HEK293 (cell line): ENCODE data around the gene RYR2.

ENCODE experiments used
- SCRT1 ChIP-seq: fragments of 450-650 bp; formaldehyde crosslinking; IDR thresholded peaks from 2 replicates; pipeline ENCODE4 v1.5.1; 2016; ENCODE audit warnings: missing biosample characterization, missing genetic modification characterization, borderline replicate concordance
- SETDB1 ChIP-seq: IDR thresholded peaks from one replicate; pipeline ENCODE4 v1.6.1; 2017; ENCODE audit warnings: mild to moderate bottlenecking, low read length, moderate library complexity, mixed read lengths; ENCODE audit not compliant: insufficient read length
- ZFP3 ChIP-seq: fragments of 450-650 bp; formaldehyde crosslinking; IDR thresholded peaks from 2 replicates; pipeline ENCODE4 v1.5.1; 2016; ENCODE audit warnings: low read depth, missing biosample characterization, missing genetic modification characterization
- ZNF132 ChIP-seq: fragments of 450-650 bp; formaldehyde crosslinking; IDR thresholded peaks from 2 replicates; pipeline ENCODE4 v1.5.1; 2017; ENCODE audit warnings: missing biosample characterization, missing genetic modification characterization, borderline replicate concordance
- ZNF133 ChIP-seq: fragments of 450-650 bp; formaldehyde crosslinking; IDR thresholded peaks from 2 replicates; pipeline ENCODE4 v1.5.1; 2016; ENCODE audit warnings: missing biosample characterization, missing genetic modification characterization
- ZNF169 ChIP-seq: fragments of 450-650 bp; formaldehyde crosslinking; IDR thresholded peaks from 2 replicates; pipeline ENCODE4 v1.5.1; 2016; ENCODE audit warnings: missing biosample characterization, missing genetic modification characterization
- ZNF610 ChIP-seq: fragments of 450-650 bp; formaldehyde crosslinking; IDR thresholded peaks from 2 replicates; pipeline ENCODE4 v1.5.1; 2016; ENCODE audit warnings: missing biosample characterization, missing genetic modification characterization, borderline replicate concordance
- ZNF843 ChIP-seq: fragments of 450-650 bp; formaldehyde crosslinking; IDR thresholded peaks from 2 replicates; pipeline ENCODE4 v1.5.1; 2016; ENCODE audit warnings: missing biosample characterization, missing genetic modification characterization
- TF ChIP-seq, protein P1 (sequence below): fragments of 450-650 bp; formaldehyde crosslinking; IDR thresholded peaks from 2 replicates; pipeline ENCODE4 v1.5.1; 2016; ENCODE audit warnings: missing biosample characterization, missing genetic modification characterization
- TF ChIP-seq, protein P2 (sequence below): fragments of 450-650 bp; formaldehyde crosslinking; IDR thresholded peaks from 2 replicates; pipeline ENCODE4 v1.5.1; 2016; ENCODE audit warnings: missing biosample characterization, missing genetic modification characterization, low read depth

DNA sequence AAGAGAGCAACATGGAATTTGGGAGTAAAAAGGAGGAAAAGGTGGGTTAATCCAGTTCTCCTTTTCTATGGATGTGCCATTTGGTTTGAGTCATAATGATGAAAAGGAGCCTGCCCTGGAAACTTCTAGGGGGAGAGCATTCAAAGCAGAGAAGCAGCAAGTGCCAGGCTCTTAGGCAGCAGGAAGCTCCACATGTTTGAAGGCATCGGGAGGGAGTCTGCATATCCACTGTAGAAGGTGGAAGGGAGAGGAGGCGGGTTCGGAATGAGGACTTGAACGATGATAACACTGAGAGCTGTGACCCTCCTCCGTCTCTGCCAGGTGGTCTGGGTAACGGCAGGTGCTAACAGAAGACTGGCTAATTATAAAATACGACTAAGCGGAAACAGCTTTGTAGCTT lies 128.2 kb downstream of the RYR2 start:
- TF ChIP-seq, protein P1, sequence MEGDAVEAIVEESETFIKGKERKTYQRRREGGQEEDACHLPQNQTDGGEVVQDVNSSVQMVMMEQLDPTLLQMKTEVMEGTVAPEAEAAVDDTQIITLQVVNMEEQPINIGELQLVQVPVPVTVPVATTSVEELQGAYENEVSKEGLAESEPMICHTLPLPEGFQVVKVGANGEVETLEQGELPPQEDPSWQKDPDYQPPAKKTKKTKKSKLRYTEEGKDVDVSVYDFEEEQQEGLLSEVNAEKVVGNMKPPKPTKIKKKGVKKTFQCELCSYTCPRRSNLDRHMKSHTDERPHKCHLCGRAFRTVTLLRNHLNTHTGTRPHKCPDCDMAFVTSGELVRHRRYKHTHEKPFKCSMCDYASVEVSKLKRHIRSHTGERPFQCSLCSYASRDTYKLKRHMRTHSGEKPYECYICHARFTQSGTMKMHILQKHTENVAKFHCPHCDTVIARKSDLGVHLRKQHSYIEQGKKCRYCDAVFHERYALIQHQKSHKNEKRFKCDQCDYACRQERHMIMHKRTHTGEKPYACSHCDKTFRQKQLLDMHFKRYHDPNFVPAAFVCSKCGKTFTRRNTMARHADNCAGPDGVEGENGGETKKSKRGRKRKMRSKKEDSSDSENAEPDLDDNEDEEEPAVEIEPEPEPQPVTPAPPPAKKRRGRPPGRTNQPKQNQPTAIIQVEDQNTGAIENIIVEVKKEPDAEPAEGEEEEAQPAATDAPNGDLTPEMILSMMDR, result no peak
- TF ChIP-seq ZNF133 (tag by site-specific recombination) (no peak), SCRT1 (tag by site-specific recombination) (no peak), SETDB1 (no peak), ZNF843 (tag by site-specific recombination) (no peak), ZNF169 (tag by site-specific recombination) (no peak), ZNF132 (tag by site-specific recombination) (no peak), ZFP3 (no peak), ZNF610 (tag by site-specific recombination) (no peak)
- TF ChIP-seq, protein P2, sequence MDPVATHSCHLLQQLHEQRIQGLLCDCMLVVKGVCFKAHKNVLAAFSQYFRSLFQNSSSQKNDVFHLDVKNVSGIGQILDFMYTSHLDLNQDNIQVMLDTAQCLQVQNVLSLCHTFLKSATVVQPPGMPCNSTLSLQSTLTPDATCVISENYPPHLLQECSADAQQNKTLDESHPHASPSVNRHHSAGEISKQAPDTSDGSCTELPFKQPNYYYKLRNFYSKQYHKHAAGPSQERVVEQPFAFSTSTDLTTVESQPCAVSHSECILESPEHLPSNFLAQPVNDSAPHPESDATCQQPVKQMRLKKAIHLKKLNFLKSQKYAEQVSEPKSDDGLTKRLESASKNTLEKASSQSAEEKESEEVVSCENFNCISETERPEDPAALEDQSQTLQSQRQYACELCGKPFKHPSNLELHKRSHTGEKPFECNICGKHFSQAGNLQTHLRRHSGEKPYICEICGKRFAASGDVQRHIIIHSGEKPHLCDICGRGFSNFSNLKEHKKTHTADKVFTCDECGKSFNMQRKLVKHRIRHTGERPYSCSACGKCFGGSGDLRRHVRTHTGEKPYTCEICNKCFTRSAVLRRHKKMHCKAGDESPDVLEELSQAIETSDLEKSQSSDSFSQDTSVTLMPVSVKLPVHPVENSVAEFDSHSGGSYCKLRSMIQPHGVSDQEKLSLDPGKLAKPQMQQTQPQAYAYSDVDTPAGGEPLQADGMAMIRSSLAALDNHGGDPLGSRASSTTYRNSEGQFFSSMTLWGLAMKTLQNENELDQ (tag by site-specific recombination), result no peak
